Vagina (tissue), 2 donors: ENCODE measurements around the gene PARN. TPM values are rescaled to one million over a fixed set of nuclear protein-coding genes. Genes with fewer than 3 reads are reported as not detected.

Source experiments
- DNase-seq, 2 donors: peaks; one replicate each; pipeline ENCODE4 v3.0.0-alpha.2; 2017; ENCODE audit errors: extremely low spot score in 2 of 2
- H3K27ac ChIP-seq: fragments of 200-600 bp; sonication (generic); one replicate; pipeline ENCODE4 v1.5.1; 2019
- H3K27me3 ChIP-seq: fragments of 200-600 bp; sonication (generic); one replicate; pipeline ENCODE4 v1.5.1; 2019
- H3K36me3 ChIP-seq, 2 donors: fragments of 200-600 bp; sonication (generic); one replicate each; pipeline ENCODE4 v1.5.1; 2017 to 2019
- H3K4me1 ChIP-seq: fragments of 200-600 bp; sonication (generic); one replicate; pipeline ENCODE4 v1.5.1; 2019
- H3K4me3 ChIP-seq, 2 donors: fragments of 200-600 bp; sonication (generic); 1 replicate in 1 of 2; 2 replicates in 1 of 2; pipeline ENCODE4 v1.5.1; 2016 to 2019
- H3K9me3 ChIP-seq: fragments of 200-600 bp; sonication (generic); one replicate; pipeline ENCODE4 v1.5.1; 2019
- CTCF ChIP-seq, 3 experiments: fragments of 450-650 bp in 2 of 3; fragments of 200-600 bp in 1 of 3; sonication (generic) in 1 of 3; IDR thresholded peaks; one replicate each; pipeline ENCODE4 v1.5.1; 2017 to 2019; ENCODE audit warnings: antibody characterized with exemption in 3 of 3, mild to moderate bottlenecking in 2 of 3, moderate library complexity in 2 of 3
- POLR2A ChIP-seq, 2 donors: fragments of 450-650 bp; IDR thresholded peaks; one replicate each; pipeline ENCODE4 v1.6.1; 2017; ENCODE audit warnings: antibody characterized with exemption in 2 of 2, mild to moderate bottlenecking in 2 of 2, moderate library complexity in 2 of 2
- POLR2AphosphoS5 ChIP-seq, 2 donors: sonication (generic); formaldehyde crosslinking; IDR thresholded peaks; one replicate each; pipeline ENCODE4 v1.9.0; 2017; ENCODE audit warnings: antibody characterized with exemption in 2 of 2, mild to moderate bottlenecking in 2 of 2, low read depth in 1 of 2; ENCODE audit not compliant: insufficient read depth in 1 of 2
- intact Hi-C: fragments of 100-400 bp; cut with DNase I; formaldehyde crosslinking; loops from one replicate; pipeline ENCODE4 v1.15.1; 2023
- total RNA-seq: library from RNA; depleted of rRNA; stranded (reverse); fragments of >200 nt; gene quantifications from one replicate; pipeline ENCODE4 v1.2.3, GENCODE V29; 2016

The PARN gene
- total RNA-seq, 1 donor from 2014 or later = 39.3 TPM

- Histone ChIP-seq H3K9me3 (no peaks in the 10 kb centered on the region), H3K4me3 (no peak overlapping the region), H3K27me3 (no peaks in the 10 kb centered on the region), H3K27ac (no peak overlapping the region), H3K4me1 (peaks cover 5% of the 10 kb centered on the region), H3K36me3 (no peaks in the 10 kb centered on the region)
- no peak for DNase-seq
- no peak for TF ChIP-seq CTCF (IDR thresholded peaks at IDR 0.05)
- no peak for TF ChIP-seq POLR2AphosphoS5 (IDR thresholded peaks at IDR 0.05; ENCODE audit: insufficient read depth in 1 of 2, low read depth in 1 of 2)
- no peak for TF ChIP-seq POLR2A (IDR thresholded peaks at IDR 0.05)
- intact Hi-C loops = loop anchor here (5.0 kb wide), 1 partner anchor 1290 kb away; no protein-coding TSS in a partner anchor
Measured at GRCh38 chr16:14472357-14472756, 157.7 kb downstream of the PARN start.

- no peak for TF ChIP-seq CTCF (IDR thresholded peaks at IDR 0.05)
- Histone ChIP-seq H3K4me3 (no peak overlapping the region), H3K27ac (no peak overlapping the region), H3K27me3 (no peaks in the 10 kb centered on the region), H3K9me3 (no peaks in the 10 kb centered on the region), H3K4me1 (peaks cover 5% of the 10 kb centered on the region), H3K36me3 (no peaks in the 10 kb centered on the region)
- no peak for DNase-seq
- intact Hi-C loops = loop anchor here (5.0 kb wide), 1 partner anchor 1292 kb away; no protein-coding TSS in a partner anchor
Measured at GRCh38 chr16:14470788-14471187, 159.3 kb downstream of the PARN start.

GRCh38 chr16:14465799-14466198 is 164.3 kb downstream of the PARN start:
- no peaks in the 10 kb centered on the region for H3K27me3 ChIP-seq
- H3K36me3 ChIP-seq = peaks cover 0 to 12% of the 10 kb centered on the region in 2 donors
- TF ChIP-seq POLR2AphosphoS5 (IDR thresholded peaks at IDR 0.05; ENCODE audit: insufficient read depth in 1 of 2, low read depth in 1 of 2) = no peak
- TF ChIP-seq CTCF (IDR thresholded peaks at IDR 0.05) = no peak
- no peak for TF ChIP-seq POLR2A (IDR thresholded peaks at IDR 0.05)
- peaks cover 9% of the 10 kb centered on the region for H3K9me3 ChIP-seq
- no peaks in the 10 kb centered on the region for H3K4me1 ChIP-seq
- intact Hi-C loops = no loop called here
- DNase-seq = no peak
- H3K4me3 ChIP-seq = no peak overlapping the region
- no peak overlapping the region for H3K27ac ChIP-seq

GRCh38 chr16:14464796-14465195 is 165.3 kb downstream of the PARN start:
- TF ChIP-seq CTCF (IDR thresholded peaks at IDR 0.05) (no peak), POLR2AphosphoS5 (IDR thresholded peaks at IDR 0.05; ENCODE audit: insufficient read depth in 1 of 2, low read depth in 1 of 2) (no peak), POLR2A (IDR thresholded peaks at IDR 0.05) (no peak)
- intact Hi-C loops = no loop called here
- no peaks in the 10 kb centered on the region for H3K4me1 ChIP-seq

GRCh38 chr16:14464192-14464591 is 165.9 kb downstream of the PARN start:
- peaks cover 9% of the 10 kb centered on the region for H3K9me3 ChIP-seq
- intact Hi-C loops = no loop called here
- no peaks in the 10 kb centered on the region for H3K4me1 ChIP-seq
- H3K27me3 ChIP-seq = no peaks in the 10 kb centered on the region
- DNase-seq = no peak
- TF ChIP-seq POLR2A (IDR thresholded peaks at IDR 0.05) (no peak), POLR2AphosphoS5 (IDR thresholded peaks at IDR 0.05; ENCODE audit: insufficient read depth in 1 of 2, low read depth in 1 of 2) (no peak), CTCF (IDR thresholded peaks at IDR 0.05) (no peak)
- no peak overlapping the region for H3K27ac ChIP-seq
- H3K36me3 ChIP-seq = peaks cover 0 to 12% of the 10 kb centered on the region in 2 donors
- H3K4me3 ChIP-seq = no peak overlapping the region

More at GRCh38 chr16:14464796-14465195, 165.3 kb downstream of the PARN start:
- Histone ChIP-seq H3K4me3 (no peak overlapping the region), H3K27me3 (no peaks in the 10 kb centered on the region), H3K27ac (no peak overlapping the region), H3K36me3 (peaks cover 0 to 12% of the 10 kb centered on the region in 2 donors), H3K9me3 (peaks cover 9% of the 10 kb centered on the region)
- no peak for DNase-seq
